HG03457 (cell line): ENCODE data around the gene MAML1.

Experiments
- ATAC-seq: cut with Tn5 transposase; IDR thresholded peaks from one replicate; pipeline ENCODE4 v1.9.1; 2021; ENCODE audit warnings: moderate number of reproducible peaks; ENCODE audit not compliant: unreplicated experiment

MAML1 gene

DNA sequence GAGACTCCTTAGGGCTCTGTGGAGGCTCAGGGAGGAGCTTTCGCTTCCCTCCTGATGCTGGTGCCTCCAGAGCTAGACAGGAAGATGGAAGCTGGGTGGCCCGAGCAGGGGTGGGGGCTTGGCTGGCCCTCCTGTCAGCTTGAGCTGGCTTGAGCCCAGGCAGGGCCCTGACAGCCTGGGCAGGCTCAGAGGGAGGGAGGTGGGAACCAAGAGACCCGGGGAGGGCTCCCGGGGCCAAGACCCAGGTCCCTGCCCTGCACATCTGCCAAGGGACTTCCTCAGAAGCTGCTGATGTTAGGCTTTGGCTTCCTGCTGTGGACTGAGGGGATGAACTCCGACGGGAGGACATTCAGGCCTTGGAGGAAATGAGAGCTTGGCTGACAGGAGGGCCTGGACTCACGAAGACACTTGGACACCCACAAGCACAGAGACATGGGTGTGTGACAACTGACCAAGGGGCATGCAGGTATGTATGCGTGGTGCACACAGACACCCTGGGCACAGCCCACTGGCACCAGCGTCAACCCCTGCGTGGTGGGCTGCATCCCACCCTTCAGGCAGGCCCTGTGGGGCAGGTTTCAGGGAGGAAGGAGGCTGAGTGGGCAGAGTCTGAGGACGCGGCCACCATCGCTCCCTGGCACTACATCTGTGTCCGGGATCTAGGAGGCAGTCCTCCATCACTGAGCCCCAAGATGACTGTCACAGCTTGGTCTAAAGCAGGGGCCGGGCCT, 59.4 kb downstream of the MAML1 start:
- no peak for ATAC-seq

DNA sequence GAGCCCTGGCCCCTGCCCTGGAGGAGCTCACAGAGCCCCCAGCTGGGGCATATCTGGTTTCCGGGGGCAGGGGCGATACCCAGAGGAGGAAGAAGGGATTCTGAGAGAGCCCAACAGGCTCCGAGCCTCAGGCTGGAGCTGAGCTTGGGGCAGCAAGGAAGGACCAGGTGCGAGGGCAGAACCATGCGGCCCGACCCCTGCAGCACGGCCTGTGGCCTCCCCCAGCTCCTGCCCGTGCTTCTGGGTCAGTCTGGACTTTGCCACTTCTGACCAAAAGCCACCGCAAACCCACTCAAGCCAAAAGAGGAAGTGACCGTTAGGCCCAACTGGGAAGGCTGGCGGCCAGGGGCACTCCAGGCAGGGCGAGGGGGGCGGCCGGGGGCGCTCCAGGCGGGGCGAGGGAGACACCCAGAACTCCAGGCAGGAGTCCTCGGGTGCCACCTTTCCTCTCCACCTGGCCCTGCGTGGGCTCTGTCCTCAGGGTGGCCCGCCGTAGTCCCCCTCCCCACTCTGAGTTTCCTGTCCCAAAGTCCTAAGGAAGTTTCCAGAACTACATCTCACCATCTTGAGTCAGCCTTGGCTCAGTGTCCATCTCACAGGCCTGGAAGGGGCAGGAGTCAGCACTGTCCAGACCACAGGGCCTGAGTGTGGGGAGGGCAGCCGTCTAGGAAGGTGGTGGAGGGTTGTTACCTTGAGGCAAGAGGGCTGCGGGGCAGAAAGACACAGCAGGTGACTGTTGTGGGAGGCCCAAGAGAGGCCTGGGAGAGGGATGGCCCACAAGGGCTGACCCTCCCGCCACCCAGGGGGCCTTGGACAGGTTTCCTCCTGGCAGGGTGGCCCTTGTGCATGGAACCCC, 60.2 kb downstream of the MAML1 start:
- no peak for ATAC-seq

DNA sequence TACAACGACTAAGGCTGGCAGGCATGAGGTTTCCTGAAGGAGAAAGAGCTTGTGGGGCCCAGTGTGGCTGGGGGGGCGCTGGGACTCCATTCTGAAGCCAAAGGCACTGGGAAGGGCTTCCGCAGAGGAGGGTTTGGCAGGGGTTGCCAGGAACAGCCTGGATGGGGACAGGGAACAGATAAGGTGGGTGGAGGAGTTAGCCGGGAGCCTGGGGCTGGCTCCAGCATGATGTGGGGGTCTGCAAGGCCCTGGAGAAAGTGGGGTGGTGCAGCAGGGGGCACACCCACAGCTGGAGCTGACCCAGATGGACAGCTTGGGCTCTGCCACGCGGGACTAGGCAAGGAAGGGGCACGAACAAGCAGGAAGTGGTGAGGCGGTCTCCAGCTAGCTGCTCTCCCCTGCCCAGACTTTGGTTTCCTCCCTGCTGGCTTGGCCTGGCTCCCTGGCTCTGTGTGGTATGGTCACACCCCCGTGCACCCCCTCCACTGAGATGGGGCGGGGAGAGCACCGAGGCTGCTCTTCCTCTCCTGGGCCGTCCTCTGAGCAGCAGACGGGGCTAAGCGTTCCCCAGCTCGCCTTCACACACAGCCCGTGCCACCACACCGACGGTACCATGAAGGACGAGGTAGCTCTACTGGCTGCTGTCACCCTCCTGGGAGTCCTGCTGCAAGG, 61.0 kb downstream of the MAML1 start, which contains the start of gene LTC4S:
Gene LTC4S, plus strand, starts transcription at position 519 of the 672 bp plus-strand sequence. Its CDS starts 95 bp downstream, at position 614.
- peak; percentile 30 for ATAC-seq

DNA sequence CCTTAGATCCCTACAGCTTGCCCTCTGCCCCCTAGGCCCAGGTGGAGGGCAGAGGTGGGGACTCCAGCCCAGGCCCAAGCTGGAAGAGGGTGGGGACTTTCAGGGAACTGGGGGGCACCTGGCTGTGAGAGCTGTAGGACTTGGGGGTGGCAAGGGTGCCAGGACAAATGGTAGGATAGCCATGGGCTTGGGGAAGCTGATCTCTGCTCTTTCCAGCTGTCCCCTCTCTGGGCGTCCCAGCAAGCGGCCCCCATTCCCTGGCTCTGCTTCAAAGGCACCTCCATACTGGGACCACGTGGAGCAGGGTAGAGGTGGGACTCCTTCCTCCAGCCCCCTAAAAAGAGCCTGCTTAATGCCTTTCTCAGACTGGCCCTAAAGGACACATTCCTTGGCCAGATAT, 61.5 kb downstream of the MAML1 start:
- no peak for ATAC-seq

DNA sequence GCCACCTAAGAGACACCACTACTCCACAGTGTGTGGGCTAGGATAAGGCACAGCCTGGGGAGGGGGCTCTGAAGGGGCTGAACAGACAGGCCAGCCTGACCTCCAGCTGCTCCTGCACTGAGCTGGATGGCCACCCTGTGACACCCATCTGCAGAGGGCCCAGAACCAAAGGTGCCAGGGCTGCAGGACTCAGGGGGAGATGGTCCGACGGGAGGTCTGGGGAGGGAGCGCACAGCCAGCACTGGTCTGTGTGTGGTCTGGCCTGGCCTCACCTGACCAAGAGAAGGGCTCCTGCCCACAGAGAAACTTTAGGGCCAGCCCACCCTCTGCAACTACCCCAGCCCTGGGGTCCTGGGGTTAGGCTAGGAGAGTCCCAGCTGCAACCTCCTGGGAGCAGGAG, 62.0 kb downstream of the MAML1 start:
- ATAC-seq: no peak

DNA sequence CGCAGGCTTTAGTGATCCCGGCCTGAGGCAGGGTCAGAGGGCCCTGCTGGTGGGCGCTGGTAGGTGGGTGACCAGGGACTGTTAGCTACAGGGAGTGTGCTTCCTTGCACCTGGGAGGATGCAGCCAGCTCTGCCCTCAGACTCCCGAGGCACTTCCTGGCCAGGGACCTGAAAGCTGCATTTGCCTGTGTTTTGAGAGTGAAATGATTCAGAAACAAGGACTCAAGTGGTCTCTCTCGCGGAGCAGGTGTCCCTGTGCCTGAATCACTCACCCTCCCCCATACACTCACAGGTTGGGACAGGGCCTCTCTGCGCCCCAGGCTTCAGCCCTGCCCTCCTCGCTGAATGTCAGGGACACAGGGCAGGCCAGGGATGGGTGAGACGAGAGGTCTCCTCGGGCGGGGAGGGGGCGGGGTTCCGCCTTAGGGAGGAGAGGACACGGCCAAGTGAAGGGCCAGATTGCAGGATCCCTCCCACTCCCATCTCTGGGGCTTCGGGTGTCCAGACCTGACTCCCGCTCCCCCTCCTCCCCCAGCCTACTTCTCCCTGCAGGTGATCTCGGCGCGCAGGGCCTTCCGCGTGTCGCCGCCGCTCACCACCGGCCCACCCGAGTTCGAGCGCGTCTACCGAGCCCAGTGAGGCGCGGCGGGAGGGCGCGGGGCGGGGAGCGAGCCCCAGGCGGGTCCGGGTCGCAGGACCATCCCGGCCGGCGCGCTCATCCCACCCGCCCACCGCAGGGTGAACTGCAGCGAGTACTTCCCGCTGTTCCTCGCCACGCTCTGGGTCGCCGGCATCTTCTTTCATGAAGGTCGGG, 62.6 kb downstream of the MAML1 start:
- ATAC-seq: no peak

DNA sequence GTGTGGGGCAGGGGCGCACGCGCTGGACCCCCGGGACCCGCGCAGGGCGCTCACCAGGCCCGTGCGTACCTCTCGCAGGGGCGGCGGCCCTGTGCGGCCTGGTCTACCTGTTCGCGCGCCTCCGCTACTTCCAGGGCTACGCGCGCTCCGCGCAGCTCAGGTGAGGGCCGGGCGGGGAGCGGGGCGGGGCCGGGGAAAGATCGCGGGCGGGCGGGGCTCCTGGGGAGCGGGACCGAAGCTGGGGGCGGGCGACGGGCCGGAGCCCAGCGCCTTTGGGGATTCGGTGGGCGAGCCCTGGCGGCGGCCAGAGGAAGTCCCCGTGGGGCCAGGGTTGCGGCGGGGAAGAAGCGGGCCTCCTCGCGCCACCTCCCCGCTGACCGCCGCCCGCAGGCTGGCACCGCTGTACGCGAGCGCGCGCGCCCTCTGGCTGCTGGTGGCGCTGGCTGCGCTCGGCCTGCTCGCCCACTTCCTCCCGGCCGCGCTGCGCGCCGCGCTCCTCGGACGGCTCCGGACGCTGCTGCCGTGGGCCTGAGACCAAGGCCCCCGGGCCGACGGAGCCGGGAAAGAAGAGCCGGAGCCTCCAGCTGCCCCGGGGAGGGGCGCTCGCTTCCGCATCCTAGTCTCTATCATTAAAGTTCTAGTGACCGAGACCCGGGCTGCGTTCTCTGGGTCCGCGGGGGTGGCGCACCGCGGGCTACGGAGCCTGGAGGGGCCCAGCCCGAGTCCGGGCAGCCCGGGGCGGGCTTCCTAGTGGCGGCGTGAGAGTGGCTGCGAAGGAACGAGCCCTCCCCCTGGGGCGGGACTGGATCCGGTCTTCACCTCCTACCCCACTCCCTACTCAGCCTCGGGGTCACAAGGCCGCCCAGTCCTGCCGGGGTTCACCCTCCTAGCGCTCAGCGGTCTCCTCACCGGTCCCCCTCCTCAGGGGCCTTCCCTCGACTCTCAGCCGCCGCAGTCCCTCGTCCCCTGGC, 63.5 kb downstream of the MAML1 start:
- peak; percentile 59 for ATAC-seq

DNA sequence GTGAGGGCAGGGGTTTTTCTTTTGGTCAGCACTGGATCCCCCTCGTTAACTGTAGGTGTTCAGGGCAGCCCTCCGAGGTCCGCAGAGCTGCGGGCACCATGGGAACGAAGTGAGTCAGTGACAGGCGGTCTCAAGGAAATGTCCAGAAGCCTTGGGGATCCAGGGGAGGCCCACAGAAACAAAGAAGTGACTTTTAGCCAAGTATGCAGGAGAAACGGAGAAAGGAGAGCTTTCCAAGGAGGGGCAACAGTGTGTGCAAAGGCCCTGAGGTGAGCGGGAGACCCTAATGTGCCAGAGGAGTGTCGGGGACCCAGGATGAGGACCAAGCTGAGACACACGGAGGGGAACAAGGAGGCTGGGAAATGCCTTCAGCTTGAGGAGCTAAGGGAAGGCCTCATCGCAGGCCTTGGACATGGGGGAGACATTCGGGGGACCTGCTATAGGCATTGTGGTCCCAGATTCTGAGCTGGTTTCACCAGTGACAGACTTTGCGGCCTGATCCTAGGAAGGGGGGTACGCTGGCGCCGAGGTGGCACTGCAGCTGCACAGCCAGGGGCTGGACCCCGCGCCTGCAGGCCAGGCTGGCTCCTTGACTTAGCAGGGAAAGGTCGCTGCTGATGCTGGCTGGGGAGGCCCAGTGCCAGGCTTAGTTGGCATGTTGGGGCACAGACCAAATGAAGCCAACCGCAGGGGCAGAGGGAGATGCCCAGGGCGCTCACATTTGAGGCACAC, 64.4 kb downstream of the MAML1 start:
- no peak for ATAC-seq

DNA sequence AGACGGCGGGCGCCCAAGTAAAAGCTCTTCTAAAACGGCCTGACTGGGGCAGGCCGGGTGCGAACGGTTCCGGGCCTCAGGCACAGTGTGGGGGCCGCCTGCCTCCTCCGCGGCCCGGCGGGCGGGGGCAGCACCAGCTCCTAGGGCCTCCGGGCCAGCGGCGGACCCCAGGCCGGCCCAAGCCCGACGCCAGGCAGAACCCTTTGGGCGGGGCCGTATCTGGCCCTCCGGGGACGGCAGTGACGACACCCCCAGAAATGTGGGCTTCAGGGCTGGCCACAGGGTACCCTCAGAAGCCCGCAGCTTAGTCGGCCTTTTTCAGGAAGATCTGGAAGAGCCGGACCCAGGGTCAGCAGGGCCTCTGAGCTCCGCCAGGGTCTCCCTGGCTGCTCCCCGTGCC, 65.1 kb downstream of the MAML1 start:
- no peak for ATAC-seq

DNA sequence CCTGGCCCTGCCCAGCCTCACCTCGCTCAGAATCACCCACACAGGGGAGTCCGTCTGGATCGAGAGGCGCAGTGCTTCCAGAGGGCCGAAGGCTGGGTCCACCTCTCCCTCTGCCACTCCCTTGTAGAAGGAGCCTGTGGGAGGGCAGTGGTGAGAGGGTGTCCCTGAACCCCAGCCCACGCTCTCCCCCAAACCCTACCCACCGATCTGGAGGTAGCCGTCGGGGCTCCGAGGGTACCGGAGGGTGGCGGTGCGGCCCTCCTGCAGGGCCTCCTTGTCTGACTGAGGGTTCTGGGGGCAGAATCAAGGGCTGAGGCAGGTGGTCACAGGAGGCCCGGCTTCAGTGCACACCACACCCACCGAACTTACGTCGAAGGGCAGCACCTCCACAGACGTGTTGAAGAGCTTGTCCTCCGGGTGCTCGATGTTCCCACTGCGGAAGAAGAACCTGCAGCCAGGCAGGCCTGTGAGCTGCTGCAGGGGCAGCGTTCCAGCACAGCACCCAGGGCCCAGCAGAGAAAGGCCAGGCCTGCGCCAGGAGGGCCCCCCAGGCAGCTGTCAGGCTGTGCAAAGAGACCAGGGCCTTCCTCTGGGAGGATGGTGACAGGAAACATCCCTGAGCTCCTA, 65.6 kb downstream of the MAML1 start:
- no peak for ATAC-seq

DNA sequence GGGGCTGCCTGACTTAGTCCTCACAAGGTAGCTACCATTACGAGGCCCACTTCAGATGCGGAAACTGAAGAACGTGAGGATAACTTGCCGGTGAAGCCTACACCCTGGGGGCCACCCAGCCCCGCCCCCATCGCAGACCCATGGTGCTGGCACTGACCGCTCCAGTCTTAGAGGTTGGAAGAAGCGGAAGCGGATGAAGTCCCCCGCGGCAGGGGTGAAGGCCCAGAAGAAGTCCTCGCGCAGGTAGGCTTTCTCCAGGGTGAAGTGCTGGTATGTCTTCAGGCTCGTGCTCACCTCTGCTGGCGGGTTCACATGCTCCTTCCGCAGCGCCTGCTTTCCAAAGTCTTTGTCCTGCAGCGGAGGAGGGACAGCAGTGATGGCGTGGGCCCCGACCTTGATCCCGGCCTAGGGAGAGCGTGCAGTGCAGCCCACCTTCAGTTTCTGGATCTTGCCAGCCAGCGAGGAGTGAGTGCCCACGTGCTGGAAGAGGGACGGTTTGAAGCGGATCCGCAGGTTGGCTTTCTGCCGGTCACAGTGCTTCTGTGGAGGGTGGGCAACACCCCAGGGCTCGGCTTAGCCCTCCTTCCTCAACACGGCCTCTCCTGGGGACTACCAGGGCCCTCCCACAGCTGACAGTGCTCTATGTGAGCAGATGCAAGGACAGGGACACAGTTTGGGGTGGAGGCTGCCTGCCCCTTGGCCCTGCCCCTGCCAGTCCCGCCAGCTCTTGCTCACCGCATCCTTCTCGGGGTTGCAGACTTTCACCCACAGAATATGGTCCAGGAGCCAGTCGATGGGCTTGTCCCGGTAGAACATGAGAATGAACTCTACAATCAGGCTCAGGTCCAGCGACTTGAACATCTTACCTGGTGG, 66.4 kb downstream of the MAML1 start:
- ATAC-seq: no peak

DNA sequence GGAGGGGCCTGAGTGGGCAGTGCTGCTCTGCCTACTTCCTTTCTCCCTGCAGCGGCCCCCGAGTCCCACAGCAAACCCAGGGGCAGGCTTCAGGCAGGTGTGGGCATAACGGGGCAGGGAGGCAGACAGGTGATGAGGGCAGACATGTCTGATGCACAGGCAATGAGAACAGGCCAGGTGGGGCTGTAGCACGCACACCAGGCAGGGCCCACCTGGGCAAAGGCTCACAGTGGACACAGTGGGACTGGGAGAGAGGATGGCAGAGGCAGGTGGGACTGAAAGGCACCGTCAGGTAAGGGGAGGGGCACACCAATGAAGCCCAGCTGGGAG, 67.0 kb downstream of the MAML1 start:
- no peak for ATAC-seq

DNA sequence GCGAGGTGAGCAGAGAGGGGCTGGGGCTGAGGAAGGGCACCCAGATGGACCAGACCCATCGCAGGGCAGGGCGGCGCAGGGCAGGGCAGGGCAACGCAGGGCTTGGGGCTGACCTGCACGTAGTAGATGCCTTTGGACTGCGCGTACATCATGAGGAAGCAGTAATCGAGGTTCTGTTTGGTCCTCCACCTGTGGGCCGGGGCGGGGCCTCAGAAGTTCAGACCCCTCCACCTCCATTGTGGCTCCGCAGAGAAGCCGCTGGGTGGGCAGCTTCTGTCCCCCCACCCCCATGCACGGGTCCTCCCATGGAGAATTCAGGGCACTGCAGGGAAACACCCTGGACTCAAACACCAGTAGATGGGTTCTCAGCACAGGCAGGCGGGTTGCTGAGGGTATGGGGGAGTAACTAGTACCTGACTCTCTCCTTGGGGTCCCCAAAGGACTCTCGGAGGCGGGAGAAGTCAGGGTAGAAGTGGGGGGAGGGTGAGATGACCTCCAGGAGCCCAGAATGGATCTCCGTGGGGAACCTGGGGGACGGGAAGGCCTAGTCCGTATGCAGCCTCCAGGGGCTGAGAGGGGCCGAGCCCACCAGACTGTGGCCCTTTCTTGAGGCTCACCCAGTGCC, 67.6 kb downstream of the MAML1 start:
- no peak for ATAC-seq

DNA sequence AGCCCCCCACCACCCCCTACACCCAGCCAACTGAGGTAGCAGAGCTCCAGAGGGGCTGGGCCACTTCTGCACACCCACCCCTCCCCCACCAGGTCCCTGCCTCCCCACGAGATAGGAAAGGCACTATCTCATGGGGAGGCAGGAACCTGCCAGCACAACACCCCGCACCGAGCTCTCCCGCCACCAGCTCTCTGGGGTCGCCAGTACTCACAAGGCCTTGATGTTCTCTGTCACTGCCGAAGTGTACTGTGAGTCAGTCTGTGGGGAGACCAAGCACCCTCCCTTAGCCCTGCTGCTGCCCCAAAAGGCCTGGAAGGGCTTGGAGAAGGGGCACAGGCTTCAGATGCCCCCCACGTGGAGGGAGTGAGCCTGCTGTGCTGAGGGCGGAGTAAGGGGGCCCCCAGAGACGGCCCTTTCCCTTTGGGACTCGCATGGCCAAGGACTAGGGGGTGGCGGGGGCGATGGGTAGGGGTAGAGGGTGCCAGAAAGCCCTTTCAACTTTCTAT, 68.1 kb downstream of the MAML1 start:
- no peak for ATAC-seq

DNA sequence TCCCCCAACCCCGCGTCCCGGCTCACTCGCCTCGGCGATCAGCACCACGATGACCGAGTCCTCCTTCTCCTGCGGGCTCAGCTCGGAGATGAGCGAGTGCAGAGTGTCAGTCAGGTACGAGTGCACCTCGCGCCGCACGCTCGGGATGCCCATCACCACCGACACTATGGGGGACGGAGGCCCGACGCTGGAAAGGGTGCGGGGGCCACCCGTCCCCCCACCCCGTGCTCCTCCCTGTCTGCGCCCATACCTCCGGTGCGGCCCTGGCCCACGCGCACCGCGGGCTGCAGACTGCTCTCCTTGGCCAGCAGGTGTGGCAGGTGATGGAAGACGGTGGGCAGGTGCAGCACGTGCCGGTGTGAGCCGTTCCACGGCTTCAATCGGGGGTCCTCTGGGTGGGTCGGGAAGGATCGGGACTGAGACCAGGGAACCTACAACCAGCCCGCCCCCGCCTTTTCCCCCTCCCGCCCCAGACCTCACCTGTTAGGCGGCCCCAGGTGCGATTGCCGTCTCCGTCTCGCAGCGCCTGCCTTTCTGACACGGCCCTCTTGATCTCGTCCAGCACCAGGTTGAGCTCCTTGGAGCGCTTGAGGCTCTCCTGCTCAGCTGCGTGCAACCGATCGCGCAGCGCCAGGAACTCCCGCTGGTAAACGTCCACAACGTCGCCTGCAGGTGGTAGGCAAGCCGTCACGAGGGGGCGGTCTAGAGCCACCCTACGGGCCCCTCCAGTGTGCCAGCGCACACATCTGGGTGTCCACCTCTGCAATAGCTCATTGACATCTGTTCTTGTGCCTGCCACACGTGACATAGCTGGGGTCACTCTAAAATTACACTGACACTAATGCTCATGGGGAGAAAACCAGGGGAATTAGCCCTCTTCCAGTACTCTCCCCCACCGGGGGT, 68.9 kb downstream of the MAML1 start:
- no peak for ATAC-seq
